Right atrium auricular region (tissue), 2 donors: ENCODE data around the gene GRIFIN. TPM values are rescaled to one million over a fixed set of nuclear protein-coding genes. Genes with fewer than 3 reads are reported as not detected.

Experiments used
- DNase-seq: peaks from one replicate; pipeline ENCODE4 v3.0.0-alpha.2; 2019; ENCODE audit warnings: low spot score
- H3K27ac ChIP-seq, 2 donors: fragments of 200-600 bp; sonication (generic); 1 replicate in 1 of 2; 2 replicates in 1 of 2; pipeline ENCODE4 v1.5.1; 2016 to 2019
- H3K27me3 ChIP-seq, 2 donors: fragments of 200-600 bp; sonication (generic); one replicate each; pipeline versions ENCODE4 v1.5.1 to v1.6.0; 2017 to 2019
- H3K36me3 ChIP-seq: fragments of 200-600 bp; sonication (generic); one replicate; pipeline ENCODE4 v1.5.1; 2016
- H3K4me1 ChIP-seq, 2 donors: fragments of 200-600 bp; sonication (generic); one replicate each; pipeline versions ENCODE4 v1.5.1 to v1.6.0; 2017 to 2019
- H3K4me3 ChIP-seq, 2 donors: fragments of 200-600 bp; sonication (generic); 1 replicate in 1 of 2; 2 replicates in 1 of 2; pipeline ENCODE4 v1.5.1; 2017 to 2019; ENCODE audit warnings: mild to moderate bottlenecking in 1 of 2, moderate library complexity in 1 of 2
- H3K9me3 ChIP-seq, 2 donors: fragments of 200-600 bp; sonication (generic); one replicate each; pipeline ENCODE4 v1.5.1; 2019
- total RNA-seq, 2 donors: library from RNA; depleted of rRNA; stranded (reverse); fragments of >200 nt; gene quantifications; one replicate each; pipeline ENCODE4 v1.1.0, GENCODE V29; 2016
- TF ChIP-seq, protein P1 (sequence below), 2 donors: fragments of 200-600 bp; sonication (generic); IDR thresholded peaks; one replicate each; pipeline ENCODE4 v1.5.1; 2019; ENCODE audit warnings: antibody characterized with exemption in 2 of 2

Gene GRIFIN
- total RNA-seq, 2 donors from 2014 or later = not detected

DNA sequence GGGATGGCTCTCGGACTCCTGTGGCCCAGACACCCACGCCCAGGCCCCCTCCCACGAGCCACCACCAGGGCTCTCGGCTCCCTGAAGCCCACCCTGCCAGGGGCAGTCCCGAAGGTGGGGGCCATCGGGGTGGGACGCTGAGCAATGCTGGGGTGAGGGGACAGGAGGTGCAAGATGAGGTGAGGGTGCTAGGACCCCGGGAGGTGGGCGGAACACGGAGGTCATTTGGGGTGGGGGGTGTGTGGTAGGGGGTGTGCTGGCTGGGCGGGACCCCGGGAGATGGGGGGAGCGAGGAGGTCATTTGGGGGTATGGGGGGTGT, 26.4 kb upstream of the GRIFIN start:
- Histone ChIP-seq H3K27me3 (no peaks in the 10 kb centered on the region), H3K36me3 (no peaks in the 10 kb centered on the region), H3K4me3 (no peak overlapping the region), H3K9me3 (no peaks in the 10 kb centered on the region), H3K27ac (no peak overlapping the region), H3K4me1 (peaks cover 0 to 8% of the 10 kb centered on the region in 2 donors)
- TF ChIP-seq, protein P1, sequence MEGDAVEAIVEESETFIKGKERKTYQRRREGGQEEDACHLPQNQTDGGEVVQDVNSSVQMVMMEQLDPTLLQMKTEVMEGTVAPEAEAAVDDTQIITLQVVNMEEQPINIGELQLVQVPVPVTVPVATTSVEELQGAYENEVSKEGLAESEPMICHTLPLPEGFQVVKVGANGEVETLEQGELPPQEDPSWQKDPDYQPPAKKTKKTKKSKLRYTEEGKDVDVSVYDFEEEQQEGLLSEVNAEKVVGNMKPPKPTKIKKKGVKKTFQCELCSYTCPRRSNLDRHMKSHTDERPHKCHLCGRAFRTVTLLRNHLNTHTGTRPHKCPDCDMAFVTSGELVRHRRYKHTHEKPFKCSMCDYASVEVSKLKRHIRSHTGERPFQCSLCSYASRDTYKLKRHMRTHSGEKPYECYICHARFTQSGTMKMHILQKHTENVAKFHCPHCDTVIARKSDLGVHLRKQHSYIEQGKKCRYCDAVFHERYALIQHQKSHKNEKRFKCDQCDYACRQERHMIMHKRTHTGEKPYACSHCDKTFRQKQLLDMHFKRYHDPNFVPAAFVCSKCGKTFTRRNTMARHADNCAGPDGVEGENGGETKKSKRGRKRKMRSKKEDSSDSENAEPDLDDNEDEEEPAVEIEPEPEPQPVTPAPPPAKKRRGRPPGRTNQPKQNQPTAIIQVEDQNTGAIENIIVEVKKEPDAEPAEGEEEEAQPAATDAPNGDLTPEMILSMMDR (IDR thresholded peaks at IDR 0.05) = no peak
- no peak for DNase-seq

DNA sequence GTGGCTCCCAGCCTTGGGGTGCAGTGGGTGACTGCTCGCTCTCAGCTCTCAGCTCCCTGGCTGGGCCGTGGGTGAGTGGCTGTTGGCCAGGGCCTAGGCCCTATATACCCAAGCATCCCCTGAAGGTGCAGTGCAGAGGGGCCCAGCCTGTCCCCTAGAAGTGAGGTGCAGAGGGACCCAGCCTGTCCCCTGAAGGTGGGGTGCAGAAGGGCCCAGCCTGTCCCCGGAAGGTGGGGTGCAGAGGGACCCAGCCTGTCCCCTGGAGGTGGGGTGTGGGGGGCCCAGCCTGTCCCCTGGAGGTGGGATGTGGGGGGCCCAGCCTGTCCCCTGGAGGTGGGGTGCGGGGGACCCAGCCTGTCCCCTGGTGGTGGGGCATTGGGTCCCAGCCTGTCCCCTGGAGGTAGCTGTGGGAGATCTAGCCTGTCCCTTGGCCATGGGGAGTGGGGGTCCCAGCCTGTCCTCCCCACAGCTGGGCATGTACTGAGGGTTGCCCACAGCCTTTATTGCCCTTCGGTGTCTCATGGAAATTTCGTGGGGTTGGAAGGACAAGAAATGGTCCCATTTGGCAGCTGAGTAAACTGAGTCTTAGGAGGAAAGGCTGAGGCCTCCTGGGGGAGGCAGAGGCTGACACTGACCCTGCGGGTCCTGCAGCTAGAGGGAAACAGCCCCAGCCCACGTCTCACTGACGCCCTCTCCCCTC, 25.9 kb upstream of the GRIFIN start:
- no peaks in the 10 kb centered on the region for H3K27me3 ChIP-seq
- H3K27ac ChIP-seq = no peak overlapping the region
- DNase-seq = no peak
- TF ChIP-seq, protein P1 (IDR thresholded peaks at IDR 0.05) = no peak
- no peak overlapping the region for H3K4me3 ChIP-seq
- H3K36me3 ChIP-seq = no peaks in the 10 kb centered on the region
- H3K4me1 ChIP-seq = peaks cover 0 to 7% of the 10 kb centered on the region in 2 donors
- H3K9me3 ChIP-seq = no peaks in the 10 kb centered on the region

DNA sequence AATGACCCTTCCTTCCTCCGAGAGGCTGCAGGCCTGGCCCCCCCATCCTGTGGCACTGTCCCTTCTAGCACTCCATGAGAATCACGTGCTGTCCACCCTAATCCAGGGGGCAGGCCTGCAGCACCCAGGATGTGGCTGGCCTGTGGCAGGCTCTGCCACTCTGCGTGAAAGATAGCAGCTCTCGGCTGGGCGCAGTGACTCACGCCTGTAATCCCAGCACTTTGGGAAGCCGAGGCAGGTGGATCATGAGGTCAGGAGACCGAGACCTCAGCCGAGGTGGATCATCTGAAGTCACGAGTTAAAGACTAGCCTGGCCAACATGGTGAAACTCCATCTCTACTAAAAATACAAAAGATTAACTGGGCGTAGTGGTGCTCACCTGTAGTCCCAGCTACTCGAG, 24.5 kb upstream of the GRIFIN start:
- Histone ChIP-seq H3K27me3 (no peaks in the 10 kb centered on the region), H3K36me3 (no peaks in the 10 kb centered on the region), H3K4me3 (no peak overlapping the region), H3K27ac (no peak overlapping the region), H3K4me1 (peaks cover 0 to 7% of the 10 kb centered on the region in 2 donors), H3K9me3 (no peaks in the 10 kb centered on the region)
- no peak for DNase-seq
- TF ChIP-seq, protein P1 (IDR thresholded peaks at IDR 0.05) = no peak

DNA sequence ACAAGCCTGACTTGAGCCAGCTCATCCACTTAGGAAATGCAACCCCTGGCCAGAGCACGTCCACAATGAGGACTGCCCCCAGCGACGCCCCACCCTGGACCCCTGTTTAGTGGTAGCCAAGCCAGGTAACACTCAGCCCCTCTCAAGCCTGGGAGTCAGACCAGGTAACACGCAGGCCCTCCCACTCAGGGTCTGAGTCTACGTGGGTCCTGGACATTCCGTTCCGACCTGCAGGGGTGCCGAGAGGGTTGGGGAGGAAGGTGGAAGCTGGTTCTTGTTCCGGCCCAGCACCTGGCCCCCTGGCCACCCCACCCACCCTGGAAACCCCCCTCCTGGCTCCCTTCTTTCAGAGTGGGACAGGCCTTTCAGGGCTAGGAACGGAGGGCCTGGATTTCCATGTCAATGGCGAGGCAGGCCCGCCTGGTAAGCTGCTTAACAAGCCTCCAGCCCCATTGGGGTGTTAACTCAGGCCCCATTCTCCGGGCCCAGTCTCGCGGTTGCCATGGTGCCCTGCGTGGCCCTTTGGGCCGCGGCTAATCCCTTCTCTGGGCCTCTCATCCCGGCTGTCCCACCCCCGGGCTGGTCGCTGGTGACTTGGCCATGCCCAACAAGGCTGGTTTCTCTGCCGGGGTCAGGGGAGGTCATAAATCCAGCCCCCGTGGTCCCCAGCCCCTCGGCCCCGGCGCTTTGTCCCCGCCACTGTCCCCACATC, 23.7 kb upstream of the GRIFIN start:
- Histone ChIP-seq H3K36me3 (no peaks in the 10 kb centered on the region), H3K4me3 (no peak overlapping the region), H3K9me3 (no peaks in the 10 kb centered on the region), H3K27ac (no peak overlapping the region), H3K27me3 (no peaks in the 10 kb centered on the region), H3K4me1 (peaks cover 0 to 7% of the 10 kb centered on the region in 2 donors)
- TF ChIP-seq, protein P1 (IDR thresholded peaks at IDR 0.05) = no peak
- DNase-seq = no peak

DNA sequence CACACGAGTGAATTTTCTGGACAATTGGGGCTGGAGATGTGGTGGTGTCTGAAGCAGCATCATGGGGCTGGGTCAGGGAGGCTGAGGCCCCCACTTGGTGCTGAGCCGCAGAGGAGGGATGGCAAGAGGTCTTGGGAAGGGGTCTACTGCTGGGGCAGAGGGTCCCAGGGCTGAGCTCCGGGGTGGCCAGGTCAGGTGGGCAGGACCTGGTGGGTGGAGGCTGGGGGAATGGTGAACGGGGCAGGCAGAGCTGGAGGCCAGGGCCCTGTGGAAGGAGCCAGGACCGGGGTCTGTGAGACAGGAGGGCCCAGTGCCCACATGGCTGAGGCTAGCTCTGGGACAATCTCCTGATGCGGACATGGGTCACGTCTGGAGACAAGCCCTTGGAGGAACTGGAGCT, 23.0 kb upstream of the GRIFIN start:
- no peaks in the 10 kb centered on the region for H3K27me3 ChIP-seq

More for the DNA sequence above, 23.0 kb upstream of the GRIFIN start:
- no peaks in the 10 kb centered on the region for H3K36me3 ChIP-seq
- H3K4me1 ChIP-seq = peaks cover 0 to 13% of the 10 kb centered on the region in 2 donors
- H3K4me3 ChIP-seq = no peak overlapping the region
- H3K27ac ChIP-seq = no peak overlapping the region
- TF ChIP-seq, protein P1 (IDR thresholded peaks at IDR 0.05) = no peak
- DNase-seq = no peak
- H3K9me3 ChIP-seq = no peaks in the 10 kb centered on the region
